Pons (tissue), 1 donor: Measurements from ENCODE around the gene JPT2.
"Not testable (repeated sequence)": the region's sequence is repeated elsewhere in the genome, so short reads cannot be mapped to it uniquely, and the experiment has no call there.

Source experiments
- DNase-seq: peaks from one replicate; pipeline ENCODE4 v3.0.0-alpha.2; 2016; ENCODE audit warnings: low spot score

The JPT2 gene

GRCh38 chr16:1708768-1709180 lies 30.7 kb downstream of the JPT2 start:
- DNase-seq = no peak

GRCh38 chr16:1709356-1709755 lies 31.3 kb downstream of the JPT2 start:
- DNase-seq = no peak

GRCh38 chr16:1710811-1711507 lies 32.9 kb downstream of the JPT2 start:
- no peak for DNase-seq

- DNase-seq = no peak
These were observed 34.7 kb downstream of the JPT2 start for GRCh38 chr16:1712791-1713261.

- no peak for DNase-seq
These were observed 35.3 kb downstream of the JPT2 start for GRCh38 chr16:1713331-1713730.

GRCh38 chr16:1713933-1714332 lies 35.9 kb downstream of the JPT2 start:
- no peak for DNase-seq

- DNase-seq = no peak
These were observed 37.1 kb downstream of the JPT2 start for GRCh38 chr16:1715220-1715619.

- DNase-seq = not testable (repeated sequence)
These were observed 40.2 kb downstream of the JPT2 start for GRCh38 chr16:1718236-1718635.

GRCh38 chr16:1719559-1720229 lies 41.6 kb downstream of the JPT2 start:
- DNase-seq = not testable (repeated sequence)

- DNase-seq = no peak
These were observed 43.3 kb downstream of the JPT2 start for GRCh38 chr16:1721372-1721771.

- peak; percentile 69 for DNase-seq
These were observed 45.5 kb downstream of the JPT2 start for GRCh38 chr16:1723450-1724147.

GRCh38 chr16:1724491-1724890 lies 46.4 kb downstream of the JPT2 start:
- DNase-seq = no peak

GRCh38 chr16:1726661-1727502 lies 48.8 kb downstream of the JPT2 start:
- DNase-seq = no peak

- DNase-seq = no peak
These were observed 49.9 kb downstream of the JPT2 start for GRCh38 chr16:1727651-1728624.

- DNase-seq = no peak
These were observed 50.9 kb downstream of the JPT2 start for GRCh38 chr16:1729026-1729425.

- DNase-seq = no peak
These were observed 51.4 kb downstream of the JPT2 start for GRCh38 chr16:1729445-1729844.

GRCh38 chr16:1731073-1731472 lies 53.0 kb downstream of the JPT2 start:
- DNase-seq = no peak

- no peak for DNase-seq
These were observed 53.5 kb downstream of the JPT2 start for GRCh38 chr16:1731603-1732002.

GRCh38 chr16:1732071-1732470 lies 54.0 kb downstream of the JPT2 start:
- DNase-seq = no peak

GRCh38 chr16:1732551-1732987 lies 54.5 kb downstream of the JPT2 start:
- DNase-seq = not testable (repeated sequence)

GRCh38 chr16:1734123-1734522 lies 56.0 kb downstream of the JPT2 start:
- DNase-seq = no peak
